HG03139 (cell line): Measurements from ENCODE around the gene CTIF.

Experiments used
- ATAC-seq: cut with Tn5 transposase; IDR thresholded peaks from one replicate; pipeline ENCODE4 v1.9.1; 2021; ENCODE audit not compliant: unreplicated experiment

CTIF gene

GRCh38 chr18:48723016-48723415, 184.2 kb downstream of the CTIF start:
- ATAC-seq, result no peak

- no peak for ATAC-seq
These were observed 185.0 kb downstream of the CTIF start for GRCh38 chr18:48723837-48724236.

DNA sequence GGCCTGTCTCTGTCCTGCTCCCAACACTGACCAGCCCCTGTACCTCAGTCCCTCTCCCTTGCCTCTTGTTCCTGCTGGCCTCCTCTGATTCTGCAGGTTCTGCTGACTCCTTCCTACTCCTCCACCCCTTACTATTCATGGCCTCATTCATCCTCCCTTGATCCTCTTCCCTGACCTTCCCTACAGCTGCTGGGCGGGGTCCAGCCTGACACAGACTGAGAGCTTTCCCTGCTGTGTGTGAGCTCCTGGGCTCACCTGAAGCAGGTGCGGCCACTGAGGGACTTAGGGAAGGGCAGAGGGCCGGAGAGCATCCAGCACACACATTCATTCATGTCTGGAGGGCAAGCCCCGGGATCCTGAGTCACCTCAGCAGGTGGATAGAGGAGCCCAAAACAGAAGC, 185.6 kb downstream of the CTIF start:
- ATAC-seq, result no peak

GRCh38 chr18:48724939-48725338, 186.1 kb downstream of the CTIF start:
- no peak for ATAC-seq

GRCh38 chr18:48725562-48725961, 186.7 kb downstream of the CTIF start:
- no peak for ATAC-seq

DNA sequence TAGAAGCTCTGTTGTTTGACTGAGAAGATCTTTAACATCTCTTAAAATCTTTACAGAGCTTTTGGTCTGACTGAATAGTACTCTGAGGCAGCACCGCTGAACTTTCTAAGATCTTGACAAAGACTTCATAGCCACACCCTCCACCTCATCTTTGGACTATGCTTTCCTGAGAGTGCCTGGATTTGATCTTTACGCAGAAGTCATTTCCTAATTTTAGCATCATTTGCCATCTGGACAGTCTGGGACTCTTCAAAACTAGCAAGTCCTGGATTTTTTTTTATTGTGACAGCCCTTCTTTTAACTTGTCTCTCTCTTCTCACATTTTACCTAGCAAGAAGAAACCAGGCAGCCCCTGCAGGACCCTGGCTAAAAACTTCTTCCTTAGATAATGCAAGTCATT, 188.8 kb downstream of the CTIF start:
- no peak for ATAC-seq

GRCh38 chr18:48728204-48728833, 189.5 kb downstream of the CTIF start:
- no peak for ATAC-seq

- no peak for ATAC-seq
These were observed 190.6 kb downstream of the CTIF start for GRCh38 chr18:48729404-48729803.

GRCh38 chr18:48730010-48730409, 191.2 kb downstream of the CTIF start:
- no peak for ATAC-seq

GRCh38 chr18:48732767-48733424, 194.1 kb downstream of the CTIF start:
- ATAC-seq, result no peak

DNA sequence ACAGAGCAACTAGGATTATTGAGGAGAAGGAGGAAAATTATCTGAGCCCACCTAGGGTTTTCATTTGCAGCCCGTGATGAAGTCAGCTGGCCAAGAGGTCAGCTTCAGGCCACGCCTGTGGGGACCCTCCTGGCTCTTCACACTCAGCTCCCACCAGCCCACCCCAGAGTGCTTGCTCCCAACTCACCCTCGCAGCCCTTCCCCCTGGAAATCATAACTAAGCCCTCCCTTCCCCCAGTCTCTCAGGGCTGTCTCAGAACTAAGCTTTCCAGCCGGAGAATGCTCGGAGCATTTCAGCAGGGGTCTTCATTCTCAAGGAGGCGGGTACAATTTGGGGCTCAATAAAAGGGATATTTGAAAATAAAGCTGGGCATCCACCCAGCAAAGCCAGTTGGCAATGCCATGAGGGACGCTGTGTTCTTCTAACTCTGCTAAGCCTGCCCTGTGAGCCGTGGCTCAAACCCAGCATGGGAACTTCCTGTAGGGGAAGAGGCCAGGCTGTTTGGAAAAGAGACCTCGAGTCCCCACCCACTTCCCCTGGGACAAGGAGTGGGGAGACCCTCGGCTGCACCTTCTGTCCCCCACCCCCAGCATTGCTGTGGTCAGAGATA, 194.9 kb downstream of the CTIF start:
- ATAC-seq, result no peak

DNA sequence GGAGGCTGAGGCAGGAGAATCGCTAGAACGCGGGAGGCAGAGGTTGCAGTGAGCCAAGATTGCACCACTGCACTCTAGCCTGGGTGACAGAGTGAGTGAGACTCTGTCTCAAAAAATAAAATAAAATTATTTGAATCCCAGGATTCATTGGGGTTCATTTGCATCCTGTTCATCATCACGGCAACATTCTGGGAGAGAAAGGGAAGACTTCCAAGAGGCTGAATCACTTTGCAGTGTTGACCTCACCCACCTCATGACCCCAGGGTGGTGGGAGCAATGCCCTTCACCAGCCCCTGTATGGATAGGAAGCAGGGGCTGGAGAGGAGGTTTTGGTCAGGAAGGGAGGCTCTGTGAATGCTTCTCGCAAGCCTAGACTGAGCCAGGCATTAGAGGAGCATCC, 195.6 kb downstream of the CTIF start:
- no peak for ATAC-seq

DNA sequence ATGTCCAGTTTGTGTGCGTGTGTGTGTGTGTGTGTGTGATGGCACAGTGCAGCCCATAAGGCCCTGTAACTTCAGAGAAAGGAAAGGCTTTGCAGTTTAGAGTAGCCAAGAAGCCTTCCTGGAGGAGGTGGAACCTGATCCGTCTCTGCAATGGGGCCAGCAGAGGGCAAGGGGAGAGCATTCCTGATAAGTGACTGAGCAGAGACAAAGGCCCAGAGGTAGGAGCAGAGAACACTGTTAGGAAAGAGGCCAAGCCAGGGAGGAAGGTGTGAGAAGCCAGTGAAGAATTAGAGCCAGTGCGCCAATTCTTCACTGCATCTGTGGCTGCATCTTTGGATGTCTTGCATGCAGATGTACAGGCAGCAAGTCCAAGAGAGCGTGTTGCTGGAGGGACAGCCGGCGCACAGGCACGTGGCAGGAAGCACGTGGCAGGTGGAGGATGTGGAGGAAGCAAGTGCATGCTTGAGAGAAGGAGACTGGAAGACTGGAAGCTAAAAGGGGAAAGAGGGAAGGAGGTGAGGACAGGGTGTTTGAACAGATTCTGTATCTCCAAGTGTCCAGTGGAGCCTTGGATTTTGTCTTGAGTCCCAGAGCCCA, 196.3 kb downstream of the CTIF start:
- no peak for ATAC-seq

GRCh38 chr18:48735681-48736255, 196.9 kb downstream of the CTIF start:
- no peak for ATAC-seq

DNA sequence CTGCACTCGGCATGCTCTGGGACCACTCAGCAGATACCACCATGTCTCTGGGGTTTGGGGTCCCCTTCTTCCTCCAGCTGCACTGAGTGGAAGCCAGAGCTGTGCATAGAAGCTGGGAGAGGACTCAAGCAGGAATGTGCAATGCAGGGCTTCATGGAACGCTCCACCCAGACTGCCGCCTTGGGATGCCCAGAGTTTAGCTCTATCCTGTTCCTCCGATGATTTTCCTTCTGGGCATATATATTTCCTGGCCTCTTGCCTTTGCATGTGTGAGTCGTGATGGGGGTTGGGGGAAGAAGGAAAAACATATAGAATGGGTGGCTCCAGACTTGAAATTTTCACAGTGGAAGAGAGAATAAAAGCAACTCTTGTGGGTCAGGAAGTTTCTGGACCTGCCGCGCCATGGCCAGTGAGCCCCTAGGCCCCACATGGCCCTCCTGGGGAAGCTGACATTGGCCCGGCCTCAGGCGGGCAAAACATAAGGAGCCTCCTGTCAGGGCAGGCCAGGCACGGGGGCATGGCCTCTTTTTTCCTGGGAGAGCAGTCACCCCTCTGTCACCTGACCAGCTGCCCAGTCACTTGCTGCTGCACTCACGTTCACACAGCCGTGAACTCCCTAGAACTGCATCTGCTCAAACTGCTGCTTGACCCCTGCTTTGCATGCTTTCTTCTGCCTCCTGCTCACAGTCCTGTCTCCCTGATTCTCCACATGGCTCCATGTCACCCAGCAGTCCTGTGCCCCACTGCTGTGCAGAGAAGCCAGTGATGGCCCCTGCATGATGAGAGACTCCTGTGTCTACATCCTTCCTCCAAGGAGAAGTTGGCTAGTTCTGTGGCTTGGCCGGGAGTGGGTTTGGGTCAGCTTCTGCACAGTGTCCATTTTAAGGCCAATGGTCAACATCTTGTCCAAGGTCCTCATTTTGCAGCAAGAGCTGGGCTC, 197.8 kb downstream of the CTIF start:
- no peak for ATAC-seq

DNA sequence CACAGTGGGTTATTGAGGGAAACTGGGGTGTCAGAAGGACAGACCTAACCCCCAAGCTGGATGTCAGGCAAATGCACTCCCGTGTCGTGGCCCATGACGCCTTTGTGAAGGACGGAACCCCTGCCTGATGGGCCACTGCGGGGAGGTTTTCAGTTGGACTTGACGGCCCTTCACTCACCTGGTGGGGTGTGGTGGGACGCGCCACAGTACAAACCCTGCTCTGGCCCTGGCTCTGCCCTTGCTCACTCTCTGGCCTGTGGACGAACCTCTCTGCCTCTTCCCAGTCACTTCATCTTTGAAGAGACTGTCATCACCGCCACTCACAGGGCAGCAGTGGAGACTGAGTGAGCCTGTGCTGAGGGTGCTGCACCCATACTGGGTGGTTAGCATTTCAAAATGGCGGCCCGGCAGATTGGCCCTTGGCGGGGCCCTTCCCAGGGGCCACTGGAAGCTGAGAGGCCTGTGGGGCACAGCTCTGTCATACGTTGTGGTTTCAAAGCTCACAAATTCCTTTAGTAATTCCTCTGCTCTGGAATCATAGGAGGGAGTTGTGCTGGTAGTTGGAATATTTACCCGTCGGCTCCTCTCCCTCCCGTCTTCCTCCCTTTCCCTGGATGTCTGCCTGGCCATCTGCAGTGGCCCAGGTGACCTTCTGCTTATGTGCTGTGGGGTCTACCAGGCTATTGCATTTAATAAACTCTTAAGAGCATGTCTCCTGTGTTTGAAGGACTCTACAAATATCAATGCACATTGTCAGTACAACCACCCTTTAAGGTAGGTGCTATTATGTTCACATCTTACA, 200.6 kb downstream of the CTIF start:
- no peak for ATAC-seq

GRCh38 chr18:48740068-48740440, 201.2 kb downstream of the CTIF start:
- no peak for ATAC-seq

- no peak for ATAC-seq
These were observed 202.1 kb downstream of the CTIF start for GRCh38 chr18:48740851-48741485.

GRCh38 chr18:48741866-48742265, 203.0 kb downstream of the CTIF start:
- no peak for ATAC-seq
